Adrenal gland (tissue), 5 donors: Measurements from ENCODE around the gene FFAR2.

Experiments
- POLR2A ChIP-seq, 2 donors: fragments of 450-650 bp; IDR thresholded peaks; one replicate each; pipeline ENCODE4 v1.6.1; 2017; ENCODE audit warnings: antibody characterized with exemption in 2 of 2, mild to moderate bottlenecking in 2 of 2, moderate library complexity in 1 of 2
- TF ChIP-seq, protein P1 (sequence below), 6 experiments: fragments of 450-650 bp in 4 of 6; fragments of 200-600 bp in 2 of 6; sonication (generic) in 1 of 6; IDR thresholded peaks; 1 replicate in 5 of 6; 2 replicates in 1 of 6; pipeline versions ENCODE4 v1.5.1 to v1.8.0; 2016 to 2021; ENCODE audit warnings: antibody characterized with exemption in 6 of 6, mild to moderate bottlenecking in 2 of 6, moderate library complexity in 1 of 6
- donor health status: DM: no; HTN: no; CAD: no.

- TF ChIP-seq POLR2A (IDR thresholded peaks at IDR 0.05): no peak
- TF ChIP-seq, protein P1, sequence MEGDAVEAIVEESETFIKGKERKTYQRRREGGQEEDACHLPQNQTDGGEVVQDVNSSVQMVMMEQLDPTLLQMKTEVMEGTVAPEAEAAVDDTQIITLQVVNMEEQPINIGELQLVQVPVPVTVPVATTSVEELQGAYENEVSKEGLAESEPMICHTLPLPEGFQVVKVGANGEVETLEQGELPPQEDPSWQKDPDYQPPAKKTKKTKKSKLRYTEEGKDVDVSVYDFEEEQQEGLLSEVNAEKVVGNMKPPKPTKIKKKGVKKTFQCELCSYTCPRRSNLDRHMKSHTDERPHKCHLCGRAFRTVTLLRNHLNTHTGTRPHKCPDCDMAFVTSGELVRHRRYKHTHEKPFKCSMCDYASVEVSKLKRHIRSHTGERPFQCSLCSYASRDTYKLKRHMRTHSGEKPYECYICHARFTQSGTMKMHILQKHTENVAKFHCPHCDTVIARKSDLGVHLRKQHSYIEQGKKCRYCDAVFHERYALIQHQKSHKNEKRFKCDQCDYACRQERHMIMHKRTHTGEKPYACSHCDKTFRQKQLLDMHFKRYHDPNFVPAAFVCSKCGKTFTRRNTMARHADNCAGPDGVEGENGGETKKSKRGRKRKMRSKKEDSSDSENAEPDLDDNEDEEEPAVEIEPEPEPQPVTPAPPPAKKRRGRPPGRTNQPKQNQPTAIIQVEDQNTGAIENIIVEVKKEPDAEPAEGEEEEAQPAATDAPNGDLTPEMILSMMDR (IDR thresholded peaks at IDR 0.05): no peak
These were observed 10.1 kb downstream of the FFAR2 start for GRCh38 chr19:35458192-35458591.
